ENCODE data around the gene ACVRL1.
A peak's percentile ranks its signal among the peaks of the same experiment; 100 is the strongest.

ACVRL1 gene

DNA sequence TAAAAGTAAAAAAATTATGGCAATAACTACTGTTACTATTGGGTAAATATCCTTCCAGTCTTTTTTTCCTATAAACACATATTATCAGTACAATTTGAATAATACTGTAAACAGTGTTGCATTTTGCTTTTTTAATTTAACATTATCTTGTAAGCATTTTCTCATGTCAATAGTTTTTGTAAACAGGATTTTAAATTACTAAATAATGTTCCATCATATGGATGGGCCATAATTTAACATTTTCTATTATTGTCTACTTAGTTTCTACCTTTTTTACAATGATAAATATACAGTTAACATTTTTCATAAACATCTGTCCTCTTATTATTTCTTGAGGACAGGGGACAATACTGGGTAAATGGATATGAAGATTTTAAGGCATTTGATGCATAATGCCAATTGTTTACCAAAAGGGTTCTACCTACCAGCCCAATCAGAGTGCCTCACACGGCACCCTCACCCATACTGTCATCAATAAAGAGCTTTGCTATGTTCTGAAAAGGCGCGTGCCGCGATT, 43.4 kb downstream of the ACVRL1 start:
- Mint-ChIP-seq H3K4me1 (peaks cover 43% of the 10 kb centered on the region), H3K4me3 (peak overlapping the region; percentile 90), H3K27ac (no peak overlapping the region), H3K9me3 (peaks cover 9% of the 10 kb centered on the region), H3K36me3 (ENCODE audit: low read depth) (peaks cover 7% of the 10 kb centered on the region), H3K27me3 (ENCODE audit: low read depth, poor library complexity) (peaks cover 42% of the 10 kb centered on the region)
- TF ChIP-seq, protein P1, sequence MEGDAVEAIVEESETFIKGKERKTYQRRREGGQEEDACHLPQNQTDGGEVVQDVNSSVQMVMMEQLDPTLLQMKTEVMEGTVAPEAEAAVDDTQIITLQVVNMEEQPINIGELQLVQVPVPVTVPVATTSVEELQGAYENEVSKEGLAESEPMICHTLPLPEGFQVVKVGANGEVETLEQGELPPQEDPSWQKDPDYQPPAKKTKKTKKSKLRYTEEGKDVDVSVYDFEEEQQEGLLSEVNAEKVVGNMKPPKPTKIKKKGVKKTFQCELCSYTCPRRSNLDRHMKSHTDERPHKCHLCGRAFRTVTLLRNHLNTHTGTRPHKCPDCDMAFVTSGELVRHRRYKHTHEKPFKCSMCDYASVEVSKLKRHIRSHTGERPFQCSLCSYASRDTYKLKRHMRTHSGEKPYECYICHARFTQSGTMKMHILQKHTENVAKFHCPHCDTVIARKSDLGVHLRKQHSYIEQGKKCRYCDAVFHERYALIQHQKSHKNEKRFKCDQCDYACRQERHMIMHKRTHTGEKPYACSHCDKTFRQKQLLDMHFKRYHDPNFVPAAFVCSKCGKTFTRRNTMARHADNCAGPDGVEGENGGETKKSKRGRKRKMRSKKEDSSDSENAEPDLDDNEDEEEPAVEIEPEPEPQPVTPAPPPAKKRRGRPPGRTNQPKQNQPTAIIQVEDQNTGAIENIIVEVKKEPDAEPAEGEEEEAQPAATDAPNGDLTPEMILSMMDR (IDR thresholded peaks at IDR 0.05) = no peak
- no peak for DNase-seq

DNA sequence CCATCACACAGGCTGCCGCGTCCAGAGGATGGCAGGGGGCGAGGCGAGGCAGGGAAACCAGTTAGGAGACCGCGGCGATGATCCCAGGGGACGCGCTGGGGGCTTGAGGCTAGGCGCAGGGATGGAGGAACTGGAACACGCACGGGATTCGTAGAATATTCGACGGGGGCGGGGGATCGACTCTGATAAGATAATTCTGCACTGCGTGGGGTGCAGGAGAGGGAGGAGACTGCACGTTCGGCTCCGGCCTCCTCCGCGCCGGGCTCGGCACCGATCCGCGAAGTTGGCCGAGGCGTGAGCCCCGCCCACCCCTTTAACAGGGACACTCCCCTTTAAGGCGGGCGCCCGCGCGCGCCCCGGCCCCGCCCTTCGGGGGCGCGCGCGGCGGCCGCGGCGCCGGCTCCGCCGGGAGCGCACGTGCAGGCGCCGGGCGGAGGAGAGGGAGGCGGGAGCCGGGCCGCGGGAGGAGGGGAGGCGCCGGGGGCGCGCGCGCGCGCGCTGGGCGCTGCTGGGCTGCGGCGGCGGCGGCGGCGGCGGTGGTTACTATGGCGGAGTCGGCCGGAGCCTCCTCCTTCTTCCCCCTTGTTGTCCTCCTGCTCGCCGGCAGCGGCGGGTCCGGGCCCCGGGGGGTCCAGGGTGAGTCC, 44.0 kb downstream of the ACVRL1 start, which contains the start of gene ACVR1B:
TSS of gene ACVR1B (plus strand) at position 501 of the 644 bp plus-strand sequence. CDS start at position 546, 45 bp downstream.
- Mint-ChIP-seq H3K36me3 (ENCODE audit: low read depth) (peaks cover 13% of the 10 kb centered on the region), H3K4me1 (peaks cover 47% of the 10 kb centered on the region), H3K4me3 (peak within 1 kb of the TSS; percentile 90), H3K9me3 (peaks cover 3% of the 10 kb centered on the region), H3K27me3 (ENCODE audit: low read depth, poor library complexity) (peaks cover 42% of the 10 kb centered on the region), H3K27ac (peak within 1 kb of the TSS; percentile 17)
- TF ChIP-seq, protein P1 (IDR thresholded peaks at IDR 0.05) = no peak
- DNase-seq = peak; percentile 90

DNA sequence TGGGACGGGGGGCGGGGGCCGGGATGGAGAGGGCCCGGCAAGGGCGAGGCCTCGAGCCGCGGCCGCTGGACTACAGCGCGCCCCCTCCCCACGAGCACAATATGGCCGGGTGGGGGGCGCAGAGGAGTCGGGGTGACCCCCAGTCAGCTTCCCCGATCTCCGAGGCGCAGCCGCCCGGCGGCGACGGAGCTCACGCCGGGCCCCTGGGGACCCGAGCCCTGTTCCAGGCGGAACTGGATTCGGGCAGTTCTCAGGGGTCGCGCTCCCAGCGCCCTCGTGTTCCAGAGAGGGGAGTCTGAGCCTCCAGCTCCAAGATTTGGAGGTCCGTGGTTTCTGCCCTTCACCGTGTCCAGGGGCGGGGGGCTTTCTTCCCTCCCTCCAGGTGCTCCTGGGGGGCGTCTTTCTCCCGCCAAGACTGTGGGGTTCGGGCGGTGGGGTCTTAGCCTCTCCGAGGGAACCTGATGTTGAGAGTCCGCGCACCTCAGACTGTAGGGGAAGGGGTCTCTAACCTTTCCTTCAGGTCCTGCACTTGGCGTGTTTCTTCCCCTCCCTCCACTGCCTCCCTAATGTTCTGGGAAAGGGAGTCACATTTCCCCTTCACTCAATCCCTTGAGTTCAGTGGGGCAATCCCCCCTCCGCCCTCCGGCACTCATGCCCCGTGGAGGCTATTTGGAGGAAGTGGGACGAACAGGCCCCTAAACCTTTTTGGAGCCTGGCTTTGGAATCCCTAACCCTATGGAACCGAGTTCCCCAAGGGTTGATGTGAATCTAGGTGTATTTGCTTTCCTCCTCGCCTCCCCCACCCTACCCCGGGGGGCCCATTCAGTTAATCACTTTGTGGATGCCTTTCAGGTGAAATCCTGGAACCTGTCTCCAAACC, 44.8 kb downstream of the ACVRL1 start:
- peaks cover 14% of the 10 kb centered on the region for H3K36me3 Mint-ChIP-seq (ENCODE audit: low read depth)
- peaks cover 42% of the 10 kb centered on the region for H3K27me3 Mint-ChIP-seq (ENCODE audit: low read depth, poor library complexity)
- no peaks in the 10 kb centered on the region for H3K9me3 Mint-ChIP-seq
- TF ChIP-seq, protein P1 (IDR thresholded peaks at IDR 0.05) = no peak
- peak overlapping the region; percentile 17 for H3K27ac Mint-ChIP-seq
- peak; percentile 53 for DNase-seq
- peaks cover 47% of the 10 kb centered on the region for H3K4me1 Mint-ChIP-seq
- peak overlapping the region; percentile 83 for H3K4me3 Mint-ChIP-seq

DNA sequence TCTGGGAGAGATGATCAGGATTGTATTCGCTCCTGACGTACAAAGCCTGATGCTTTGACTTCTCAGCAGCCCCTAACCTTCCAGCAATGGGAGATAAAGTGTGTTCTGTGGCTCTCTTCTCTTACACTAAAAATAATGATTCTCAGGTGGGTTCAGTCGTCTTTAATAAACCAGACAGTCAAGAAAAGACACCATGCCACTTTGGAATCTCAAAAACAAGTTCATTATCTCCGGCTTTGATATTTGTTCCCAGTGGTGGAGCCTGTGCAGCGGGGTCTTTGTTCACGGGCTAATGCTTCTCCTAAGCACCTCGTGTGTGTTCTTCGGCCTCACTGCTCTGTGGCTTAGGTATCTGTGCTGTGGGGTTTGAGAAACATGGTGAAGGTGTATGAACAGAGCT, 45.8 kb downstream of the ACVRL1 start:
- Mint-ChIP-seq H3K4me3 (peak overlapping the region; percentile 83), H3K36me3 (ENCODE audit: low read depth) (peaks cover 21% of the 10 kb centered on the region), H3K27ac (no peak overlapping the region), H3K4me1 (peaks cover 47% of the 10 kb centered on the region), H3K27me3 (ENCODE audit: low read depth, poor library complexity) (peaks cover 32% of the 10 kb centered on the region), H3K9me3 (no peaks in the 10 kb centered on the region)
- DNase-seq = peak; percentile 17
- TF ChIP-seq, protein P1 (IDR thresholded peaks at IDR 0.05) = no peak

DNA sequence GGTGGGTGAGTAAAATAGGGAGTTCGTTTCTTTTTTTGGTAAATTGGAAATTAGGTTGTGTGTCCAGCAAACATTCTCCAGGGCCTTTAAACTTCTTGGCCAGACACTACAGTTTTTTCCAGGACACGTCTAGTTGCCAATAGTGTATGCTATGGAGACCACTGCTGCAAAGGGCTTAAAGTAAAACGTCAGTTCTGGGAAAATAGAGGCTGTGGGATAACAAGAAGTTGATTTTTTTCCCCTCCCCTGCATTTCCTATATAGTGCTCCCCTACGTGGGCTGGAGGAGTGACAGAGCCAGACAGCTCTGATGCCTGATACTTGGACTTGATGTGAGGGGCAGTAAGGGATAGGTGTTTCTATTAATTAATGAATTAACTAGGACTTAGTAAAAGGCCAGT, 46.6 kb downstream of the ACVRL1 start:
- no peak for DNase-seq
- Mint-ChIP-seq H3K27me3 (ENCODE audit: low read depth, poor library complexity) (peaks cover 24% of the 10 kb centered on the region), H3K4me1 (peaks cover 47% of the 10 kb centered on the region), H3K36me3 (ENCODE audit: low read depth) (peaks cover 23% of the 10 kb centered on the region), H3K4me3 (peak overlapping the region; percentile 83), H3K9me3 (no peaks in the 10 kb centered on the region), H3K27ac (no peak overlapping the region)
- TF ChIP-seq, protein P1 (IDR thresholded peaks at IDR 0.05) = no peak
